NB4 (cell line): Measurements from ENCODE around the gene SUZ12.
"Not testable (repeated sequence)": the region's sequence is repeated elsewhere in the genome, so short reads cannot be mapped to it uniquely, and the experiment has no call there.

Source experiments
- DNase-seq: peaks from one replicate; pipeline ENCODE4 v3.0.0; 2010; ENCODE audit warnings: low read depth
- H3K4me3 ChIP-seq: one replicate; pipeline ENCODE4 v1.5.1; 2011; ENCODE audit warnings: mild to moderate bottlenecking, low read depth, low read length, moderate library complexity
- CTCF ChIP-seq: IDR thresholded peaks from one replicate; pipeline ENCODE4 v1.5.1; 2012; ENCODE audit warnings: low read depth, low read length
- MAX ChIP-seq: IDR thresholded peaks from 2 replicates; pipeline ENCODE4 v1.6.1; 2011; ENCODE audit warnings: low read depth, low read length
- MYC ChIP-seq: IDR thresholded peaks from 2 replicates; pipeline ENCODE4 v1.6.1; 2011; ENCODE audit warnings: low read depth, low read length
- POLR2A ChIP-seq: IDR thresholded peaks from 2 replicates; pipeline ENCODE4 v1.6.1; 2011; ENCODE audit warnings: mild to moderate bottlenecking; ENCODE audit not compliant: insufficient read length; ENCODE audit errors: extremely low read depth

Gene SUZ12

GRCh38 chr17:32020943-32021614, 84.3 kb downstream of the SUZ12 start:
- DNase-seq = no peak
- no peak overlapping the region for H3K4me3 ChIP-seq
- no peak for TF ChIP-seq MYC
- TF ChIP-seq POLR2A = no peak
- no peak for TF ChIP-seq MAX
- no peak for TF ChIP-seq CTCF

GRCh38 chr17:32021615-32021955, 84.8 kb downstream of the SUZ12 start:
- DNase-seq = no peak
- TF ChIP-seq POLR2A (no peak), MYC (no peak)
- H3K4me3 ChIP-seq = no peak overlapping the region

GRCh38 chr17:32022554-32022953, 85.7 kb downstream of the SUZ12 start:
- H3K4me3 ChIP-seq, DNase-seq: not testable (repeated sequence)

GRCh38 chr17:32027271-32027670, 90.5 kb downstream of the SUZ12 start:
- not testable (repeated sequence) for DNase-seq, H3K4me3 ChIP-seq

- H3K4me3 ChIP-seq = no peak overlapping the region
- DNase-seq = no peak
- TF ChIP-seq POLR2A (no peak), MYC (no peak), CTCF (no peak), MAX (no peak)
These were observed 96.4 kb downstream of the SUZ12 start for GRCh38 chr17:32033223-32033622.

- DNase-seq = peak; percentile 47
These were observed 97.0 kb downstream of the SUZ12 start for GRCh38 chr17:32033812-32034211.

GRCh38 chr17:32040246-32040645, 103.4 kb downstream of the SUZ12 start:
- not testable (repeated sequence) for H3K4me3 ChIP-seq, DNase-seq

More at GRCh38 chr17:32033812-32034211, 97.0 kb downstream of the SUZ12 start:
- H3K4me3 ChIP-seq = not testable (repeated sequence)

GRCh38 chr17:32041306-32041875, 104.6 kb downstream of the SUZ12 start:
- not testable (repeated sequence) for H3K4me3 ChIP-seq, DNase-seq

- not testable (repeated sequence) for DNase-seq, H3K4me3 ChIP-seq
These were observed 105.5 kb downstream of the SUZ12 start for GRCh38 chr17:32042266-32042665.

- peak; percentile 16 for DNase-seq
- not testable (repeated sequence) for H3K4me3 ChIP-seq
These were observed 108.8 kb downstream of the SUZ12 start for GRCh38 chr17:32045611-32046010.

GRCh38 chr17:32047663-32048062, 110.9 kb downstream of the SUZ12 start:
- not testable (repeated sequence) for H3K4me3 ChIP-seq, DNase-seq
